GM12872 (cell line): Measurements from ENCODE around the gene MAP3K21.

ENCODE experiments used
- CTCF ChIP-seq: IDR thresholded peaks from 3 replicates; pipeline ENCODE4 v1.5.1; 2011; ENCODE audit warnings: low read depth, mild to moderate bottlenecking, low read length, moderate library complexity; ENCODE audit not compliant: insufficient read depth

MAP3K21 gene

GRCh38 chr1:233337505-233337904, 10.0 kb downstream of the MAP3K21 start:
- TF ChIP-seq CTCF = no peak

DNA sequence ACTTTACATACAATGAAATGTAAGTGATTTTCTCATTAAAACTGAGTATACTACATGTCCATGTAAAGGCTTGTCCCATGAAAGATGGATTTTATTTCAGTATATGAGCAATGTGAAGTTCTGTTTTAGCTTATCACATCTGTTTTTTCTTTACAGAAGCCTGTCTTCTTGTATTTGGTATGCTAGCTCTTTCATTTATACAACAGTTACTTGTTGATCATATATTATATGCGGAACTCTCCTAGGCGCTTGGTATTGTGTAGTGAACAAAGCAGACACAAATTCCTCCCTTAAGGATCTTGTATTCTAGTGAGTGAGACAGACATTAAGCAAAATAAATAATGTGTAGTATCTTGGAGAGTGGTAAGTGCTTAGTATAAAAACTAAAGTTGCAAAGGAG, 10.6 kb downstream of the MAP3K21 start:
- no peak for TF ChIP-seq CTCF

DNA sequence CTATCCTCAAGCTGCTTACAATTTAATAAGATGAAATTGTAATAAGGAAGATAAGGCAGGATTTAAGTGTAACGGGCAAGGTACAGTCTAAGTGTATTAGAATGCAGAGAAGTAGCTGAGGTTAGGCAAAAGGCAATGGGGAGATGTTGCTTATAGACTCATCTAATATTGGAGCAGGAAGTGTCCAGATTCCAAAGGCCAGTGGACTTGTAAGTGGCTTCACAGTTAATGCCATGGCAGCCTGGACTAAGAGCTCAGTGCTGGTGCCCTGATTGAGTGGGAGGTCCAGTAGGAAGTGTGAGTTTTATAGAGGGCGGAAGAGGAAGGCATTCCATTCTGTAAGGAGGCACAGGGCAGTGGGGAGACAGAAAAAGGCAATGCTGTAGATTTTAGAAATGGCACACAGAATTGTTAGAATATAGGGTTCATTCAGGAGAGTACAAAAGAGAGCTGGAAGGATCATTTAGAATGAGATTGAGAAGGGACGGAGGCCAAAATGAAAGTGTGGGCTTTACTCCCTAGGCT, 12.6 kb downstream of the MAP3K21 start:
- no peak for TF ChIP-seq CTCF

DNA sequence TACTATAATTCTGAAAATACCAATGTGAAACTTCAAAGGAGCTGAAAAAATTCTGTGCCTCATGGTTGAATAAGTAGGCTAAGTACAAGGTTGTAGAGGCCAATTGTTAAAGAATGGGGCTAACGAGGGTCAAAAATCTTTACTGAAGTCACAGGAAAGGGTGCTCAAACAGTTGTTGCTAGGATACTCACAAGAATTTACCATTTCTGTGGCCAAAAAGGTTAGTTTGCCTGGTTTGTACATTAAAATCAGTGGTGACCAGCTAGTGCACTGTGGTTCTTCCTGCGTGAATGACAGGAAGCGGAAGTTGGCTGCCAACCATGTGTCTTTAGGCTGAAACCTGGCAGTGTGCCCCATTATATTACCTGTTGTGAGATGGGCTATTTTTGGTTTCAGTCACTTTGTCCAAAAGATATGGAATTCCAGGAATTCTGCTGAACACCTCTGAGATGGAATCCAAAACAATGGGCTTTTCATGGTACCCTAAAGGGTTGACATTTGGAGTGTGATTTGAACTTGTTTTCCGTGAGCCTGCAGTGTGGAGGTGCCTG, 13.5 kb downstream of the MAP3K21 start:
- no peak for TF ChIP-seq CTCF

GRCh38 chr1:233342086-233342485, 14.6 kb downstream of the MAP3K21 start:
- TF ChIP-seq CTCF = no peak

GRCh38 chr1:233343262-233343661, 15.7 kb downstream of the MAP3K21 start:
- no peak for TF ChIP-seq CTCF

- no peak for TF ChIP-seq CTCF
These were observed 19.8 kb downstream of the MAP3K21 start for GRCh38 chr1:233347338-233347737.

- no peak for TF ChIP-seq CTCF
These were observed 21.6 kb downstream of the MAP3K21 start for GRCh38 chr1:233349137-233349536.
